Muscle of leg (tissue), 11 donors: ENCODE data around the gene HEPACAM. TPM values are rescaled to one million over a fixed set of nuclear protein-coding genes. Genes with fewer than 3 reads are reported as not detected.

ENCODE experiments used
- DNase-seq: peaks from one replicate; pipeline ENCODE4 v3.0.0; 2013
- H3K27ac ChIP-seq: one replicate; pipeline ENCODE4 v1.5.1; 2013; ENCODE audit warnings: mild to moderate bottlenecking, low read length, control low read depth
- H3K27me3 ChIP-seq: one replicate; pipeline ENCODE4 v1.6.1; 2013; ENCODE audit warnings: low read length; ENCODE audit not compliant: control insufficient read depth, insufficient read depth
- H3K36me3 ChIP-seq: one replicate; pipeline ENCODE4 v1.6.1; 2013; ENCODE audit warnings: low read length; ENCODE audit not compliant: control insufficient read depth, insufficient read depth
- H3K4me1 ChIP-seq: one replicate; pipeline ENCODE4 v1.6.1; 2013; ENCODE audit warnings: low read length; ENCODE audit not compliant: control insufficient read depth, insufficient read depth
- H3K4me3 ChIP-seq: one replicate; pipeline ENCODE4 v1.5.1; 2013; ENCODE audit warnings: low read length, control low read depth
- H3K9me3 ChIP-seq: replicated peaks from 2 replicates; pipeline ENCODE4 v1.6.1; 2013; ENCODE audit warnings: low read depth, low read length; ENCODE audit not compliant: control insufficient read depth
- WGBS: methylation state at CpG from one replicate; pipeline ENCODE4 v1.1.5; 2013; ENCODE audit warnings: missing lambda C conversion rate; ENCODE audit not compliant: insufficient coverage; 5-methylcytosine and 5-hydroxymethylcytosine counted together
- polyA plus RNA-seq, 8 donors: library from polyadenylated mRNA; unstranded; fragments of 120-200 nt; gene quantifications; one replicate each; pipeline versions ENCODE4 v1.2.1 to v1.2.3, GENCODE V29; 2013; ENCODE audit warnings: inconsistent platforms in 1 of 8, low replicate concordance in 1 of 8; ENCODE audit not compliant: insufficient read length in 8 of 8, insufficient read depth in 1 of 8
- total RNA-seq: library from RNA; stranded (reverse); fragments of 120-200 nt; gene quantifications from one replicate; pipeline ENCODE4 v1.2.4, GENCODE V29; 2013

Gene HEPACAM
- total and polyA plus RNA-seq, 9 donors = under 0.01 to 0.49 (median 0.15) TPM; not detected in 1

GRCh38 chr11:124922831-124923230, 13.0 kb downstream of the HEPACAM start:
- Histone ChIP-seq H3K27me3 (peaks cover 4% of the 10 kb centered on the region), H3K36me3 (no peaks in the 10 kb centered on the region), H3K27ac (no peak overlapping the region), H3K4me1 (peaks cover 19% of the 10 kb centered on the region), H3K4me3 (no peak overlapping the region), H3K9me3 (no peaks in the 10 kb centered on the region)
- DNase-seq = no peak
- WGBS = 95% methylated on average over 2 of the region's 4 CpGs

- Histone ChIP-seq H3K9me3 (no peaks in the 10 kb centered on the region), H3K4me3 (peak overlapping the region; percentile 36), H3K4me1 (peaks cover 31% of the 10 kb centered on the region), H3K27me3 (peaks cover 4% of the 10 kb centered on the region), H3K36me3 (no peaks in the 10 kb centered on the region), H3K27ac (peak overlapping the region; percentile 67)
- peak; percentile 84 for DNase-seq
- 1% methylated on average over 82 of the region's 82 CpGs for WGBS
Observed at GRCh38 chr11:124920870-124921609, 14.8 kb downstream of the HEPACAM start.

GRCh38 chr11:124920356-124920755, 15.5 kb downstream of the HEPACAM start:
- no peaks in the 10 kb centered on the region for H3K36me3 ChIP-seq
- peaks cover 33% of the 10 kb centered on the region for H3K4me1 ChIP-seq
- H3K9me3 ChIP-seq = no peaks in the 10 kb centered on the region
- H3K4me3 ChIP-seq = no peak overlapping the region
- H3K27me3 ChIP-seq = peaks cover 4% of the 10 kb centered on the region
- WGBS = 79% methylated on average over 3 of the region's 5 CpGs
- H3K27ac ChIP-seq = peak overlapping the region; percentile 67
- DNase-seq = no peak

- H3K36me3 ChIP-seq = no peaks in the 10 kb centered on the region
- H3K27ac ChIP-seq = peak overlapping the region; percentile 67
- H3K4me3 ChIP-seq = no peak overlapping the region
- peaks cover 33% of the 10 kb centered on the region for H3K4me1 ChIP-seq
- H3K27me3 ChIP-seq = peaks cover 4% of the 10 kb centered on the region
- peak; percentile 55 for DNase-seq
- no CpG with 5 or more reads among the region's 2 CpGs for WGBS
- H3K9me3 ChIP-seq = no peaks in the 10 kb centered on the region
Observed at GRCh38 chr11:124919898-124920297, 15.9 kb downstream of the HEPACAM start.

GRCh38 chr11:124918950-124919349, 16.9 kb downstream of the HEPACAM start, which contains the start of gene HEPN1:
TSS of gene HEPN1 (plus strand) at chr11:124919250.
- H3K27me3 ChIP-seq = peaks cover 4% of the 10 kb centered on the region
- no peak for DNase-seq
- H3K27ac ChIP-seq = peak within 1 kb of the TSS; percentile 67
- WGBS = 93% methylated on average over 3 of the region's 3 CpGs
- no peaks in the 10 kb centered on the region for H3K9me3 ChIP-seq
- peaks cover 33% of the 10 kb centered on the region for H3K4me1 ChIP-seq
- H3K36me3 ChIP-seq = no peaks in the 10 kb centered on the region
- H3K4me3 ChIP-seq = no peak within 1 kb of the TSS

- peak; percentile 72 for DNase-seq
- WGBS = no CpG with 5 or more reads among the region's 6 CpGs
- Histone ChIP-seq H3K4me1 (peaks cover 33% of the 10 kb centered on the region), H3K27me3 (peaks cover 4% of the 10 kb centered on the region), H3K27ac (peak overlapping the region; percentile 67), H3K9me3 (peaks cover 2% of the 10 kb centered on the region), H3K36me3 (no peaks in the 10 kb centered on the region), H3K4me3 (no peak overlapping the region)
Observed at GRCh38 chr11:124917115-124917637, 18.7 kb downstream of the HEPACAM start.

GRCh38 chr11:124916370-124916710, 19.5 kb downstream of the HEPACAM start:
- Histone ChIP-seq H3K9me3 (peaks cover 4% of the 10 kb centered on the region), H3K4me3 (no peak overlapping the region), H3K27me3 (peaks cover 1% of the 10 kb centered on the region), H3K27ac (peak overlapping the region; percentile 53), H3K4me1 (peaks cover 30% of the 10 kb centered on the region), H3K36me3 (no peaks in the 10 kb centered on the region)
- DNase-seq = no peak

- Histone ChIP-seq H3K36me3 (no peaks in the 10 kb centered on the region), H3K27me3 (no peaks in the 10 kb centered on the region), H3K9me3 (peaks cover 6% of the 10 kb centered on the region), H3K4me3 (no peak overlapping the region), H3K4me1 (peaks cover 29% of the 10 kb centered on the region), H3K27ac (no peak overlapping the region)
- no peak for DNase-seq
- WGBS = 87% methylated on average over 3 of the region's 3 CpGs
Observed at GRCh38 chr11:124915541-124916369, 20.1 kb downstream of the HEPACAM start.

- Histone ChIP-seq H3K4me3 (no peak overlapping the region), H3K36me3 (no peaks in the 10 kb centered on the region), H3K27me3 (no peaks in the 10 kb centered on the region), H3K9me3 (no peaks in the 10 kb centered on the region), H3K27ac (no peak overlapping the region), H3K4me1 (peaks cover 36% of the 10 kb centered on the region)
- no peak for DNase-seq
- no CpG with 5 or more reads among the region's 1 CpG for WGBS
Observed at GRCh38 chr11:124902616-124903015, 33.2 kb downstream of the HEPACAM start.

- Histone ChIP-seq H3K4me1 (peaks cover 57% of the 10 kb centered on the region), H3K9me3 (no peaks in the 10 kb centered on the region), H3K27me3 (no peaks in the 10 kb centered on the region), H3K4me3 (no peak overlapping the region), H3K36me3 (peaks cover under 1% of the 10 kb centered on the region), H3K27ac (peak overlapping the region; percentile 92)
- DNase-seq = peak; percentile 60
- WGBS = 79% methylated on average over 2 of the region's 5 CpGs
Observed at GRCh38 chr11:124900464-124900863, 35.4 kb downstream of the HEPACAM start.
